Muscle layer of duodenum (tissue), 2 donors: Measurements from ENCODE around the gene ACOXL.

Experiments used
- H3K27ac ChIP-seq: one replicate; pipeline ENCODE4 v1.7.0; 2013; ENCODE audit warnings: mild to moderate bottlenecking, low read length
- H3K27me3 ChIP-seq: one replicate; pipeline ENCODE4 v1.7.0; 2013; ENCODE audit warnings: low read depth, mild to moderate bottlenecking, control low read depth, low read length
- H3K36me3 ChIP-seq, 2 donors: one replicate each; pipeline ENCODE4 v1.7.0; 2013; ENCODE audit warnings: low read length in 2 of 2, control low read depth in 1 of 2, mild to moderate bottlenecking in 1 of 2; ENCODE audit not compliant: insufficient read depth in 2 of 2, control insufficient read depth in 1 of 2
- H3K4me1 ChIP-seq, 2 donors: one replicate each; pipeline ENCODE4 v1.7.0; 2013; ENCODE audit warnings: low read length in 2 of 2, mild to moderate bottlenecking in 2 of 2, control low read depth in 1 of 2, moderate library complexity in 1 of 2; ENCODE audit not compliant: insufficient read depth in 2 of 2, control insufficient read depth in 1 of 2
- H3K4me3 ChIP-seq, 2 donors: one replicate each; pipeline ENCODE4 v1.7.0; 2013; ENCODE audit warnings: low read length in 2 of 2, low read depth in 1 of 2, mild to moderate bottlenecking in 1 of 2
- H3K9me3 ChIP-seq, 2 donors: one replicate each; pipeline ENCODE4 v1.7.0; 2013; ENCODE audit warnings: low read length in 2 of 2, control low read depth in 1 of 2, mild to moderate bottlenecking in 1 of 2; ENCODE audit not compliant: control insufficient read depth in 1 of 2
- donor health status: healthy.

ACOXL gene

DNA sequence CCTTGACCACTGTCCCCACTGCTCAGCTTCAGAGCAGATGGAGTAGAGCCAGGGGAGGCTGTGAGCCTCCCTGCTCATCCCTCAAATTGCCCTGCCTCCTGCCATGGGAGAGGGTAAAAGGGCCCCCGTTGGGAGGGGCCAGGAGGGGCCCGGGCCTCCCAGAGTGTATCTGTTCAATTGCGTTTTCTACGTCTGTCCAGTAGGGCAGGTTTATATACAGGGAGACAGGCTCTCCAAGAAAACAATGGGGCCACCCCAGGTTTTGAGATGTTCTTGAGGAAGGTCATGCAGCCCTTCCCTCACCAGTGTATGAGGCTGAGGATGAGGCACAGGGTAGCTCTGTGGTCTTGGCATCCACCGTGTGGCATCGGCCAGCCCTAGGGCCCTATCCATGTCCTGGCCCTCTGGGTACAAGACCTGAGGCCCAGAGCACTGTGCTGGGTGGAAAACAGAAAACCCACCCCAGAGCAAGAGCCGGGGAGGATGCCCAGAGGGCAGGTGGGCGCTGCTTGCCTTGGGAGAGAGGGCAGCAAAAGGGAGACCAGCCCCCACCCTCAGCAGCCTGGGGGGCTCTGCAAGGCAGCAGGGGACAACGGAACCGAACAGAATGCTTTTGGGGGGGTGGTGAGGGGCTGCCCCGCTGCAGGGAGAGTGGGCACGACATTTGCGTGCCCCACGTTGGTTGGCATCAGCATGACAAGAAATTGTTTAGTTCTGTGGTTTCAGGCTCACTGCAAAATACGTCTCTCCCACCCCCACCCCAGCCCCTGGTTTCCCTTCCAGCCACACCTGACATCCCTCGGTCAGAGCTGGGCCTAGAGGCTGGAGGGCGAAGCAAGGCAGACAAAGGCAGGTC is 141.5 kb downstream of the ACOXL start:
- Histone ChIP-seq H3K36me3 (no peaks in the 10 kb centered on the region), H3K4me1 (no peaks in the 10 kb centered on the region), H3K27me3 (no peaks in the 10 kb centered on the region), H3K4me3 (no peak overlapping the region), H3K9me3 (no peaks in the 10 kb centered on the region), H3K27ac (no peak overlapping the region)

DNA sequence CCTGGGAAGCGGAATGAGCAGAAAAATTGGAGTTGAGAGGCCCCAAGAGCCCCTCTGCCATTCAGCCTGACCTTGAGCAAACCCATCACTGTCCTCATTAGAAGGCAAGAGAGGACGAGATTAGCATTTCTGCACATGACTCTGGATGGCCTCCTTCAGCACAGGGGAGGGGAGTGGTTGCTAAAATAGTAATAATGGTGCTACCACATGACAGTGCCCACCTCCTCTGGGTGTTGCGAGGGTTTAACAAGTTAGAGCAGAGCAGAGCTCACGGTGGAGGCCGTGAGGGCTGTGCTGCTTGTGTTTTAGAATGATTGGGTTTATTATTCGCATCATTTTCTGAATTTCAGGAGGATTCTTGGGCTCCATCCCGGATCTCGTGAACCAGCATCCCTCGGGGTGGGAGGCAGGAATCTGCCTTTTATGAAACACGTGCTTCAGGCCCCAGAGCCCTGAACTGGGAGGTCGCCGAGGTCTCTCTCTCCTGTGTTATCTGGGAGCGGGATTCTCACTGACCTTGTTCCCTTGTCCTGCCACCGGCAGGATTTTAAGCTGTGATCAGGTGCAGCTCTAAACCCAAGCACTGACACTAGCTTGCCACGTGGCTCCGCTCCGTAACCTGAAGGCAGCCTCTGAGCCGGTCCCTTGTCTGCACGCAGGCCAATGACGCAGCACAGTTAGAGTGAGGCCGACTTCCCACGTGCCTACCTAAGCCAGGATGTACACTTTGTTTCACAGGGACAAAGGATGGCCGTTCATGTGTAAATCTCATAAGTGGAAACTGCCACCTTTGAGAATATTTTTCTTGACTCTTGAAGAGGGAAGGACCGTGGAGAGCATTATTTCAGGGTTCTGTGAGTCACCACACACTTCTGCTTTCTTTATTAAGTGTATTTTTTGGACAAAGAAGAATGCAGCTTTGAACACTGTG is 142.3 kb downstream of the ACOXL start:
- Histone ChIP-seq H3K4me1 (no peaks in the 10 kb centered on the region), H3K27ac (no peak overlapping the region), H3K27me3 (no peaks in the 10 kb centered on the region), H3K36me3 (no peaks in the 10 kb centered on the region), H3K9me3 (no peaks in the 10 kb centered on the region), H3K4me3 (no peak overlapping the region)

DNA sequence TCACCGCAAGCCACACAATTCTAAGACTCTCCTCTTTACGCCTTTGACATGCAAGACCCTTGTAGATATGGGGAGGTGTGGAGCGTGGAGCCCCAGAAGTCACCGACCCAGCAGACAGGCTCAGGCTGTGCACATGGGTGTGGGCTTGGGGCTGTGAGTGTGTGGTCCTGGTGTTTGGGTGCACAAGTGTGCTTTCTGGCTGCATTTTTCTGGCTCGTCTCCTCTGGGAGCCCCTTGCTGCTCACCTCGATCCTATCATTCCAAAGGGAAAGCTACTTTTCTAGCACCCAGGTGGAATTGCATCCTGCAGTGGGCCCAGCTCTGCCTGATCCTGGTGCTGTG is 143.0 kb downstream of the ACOXL start:
- Histone ChIP-seq H3K4me3 (no peak overlapping the region), H3K4me1 (no peaks in the 10 kb centered on the region), H3K9me3 (no peaks in the 10 kb centered on the region), H3K27ac (no peak overlapping the region), H3K36me3 (no peaks in the 10 kb centered on the region), H3K27me3 (no peaks in the 10 kb centered on the region)

DNA sequence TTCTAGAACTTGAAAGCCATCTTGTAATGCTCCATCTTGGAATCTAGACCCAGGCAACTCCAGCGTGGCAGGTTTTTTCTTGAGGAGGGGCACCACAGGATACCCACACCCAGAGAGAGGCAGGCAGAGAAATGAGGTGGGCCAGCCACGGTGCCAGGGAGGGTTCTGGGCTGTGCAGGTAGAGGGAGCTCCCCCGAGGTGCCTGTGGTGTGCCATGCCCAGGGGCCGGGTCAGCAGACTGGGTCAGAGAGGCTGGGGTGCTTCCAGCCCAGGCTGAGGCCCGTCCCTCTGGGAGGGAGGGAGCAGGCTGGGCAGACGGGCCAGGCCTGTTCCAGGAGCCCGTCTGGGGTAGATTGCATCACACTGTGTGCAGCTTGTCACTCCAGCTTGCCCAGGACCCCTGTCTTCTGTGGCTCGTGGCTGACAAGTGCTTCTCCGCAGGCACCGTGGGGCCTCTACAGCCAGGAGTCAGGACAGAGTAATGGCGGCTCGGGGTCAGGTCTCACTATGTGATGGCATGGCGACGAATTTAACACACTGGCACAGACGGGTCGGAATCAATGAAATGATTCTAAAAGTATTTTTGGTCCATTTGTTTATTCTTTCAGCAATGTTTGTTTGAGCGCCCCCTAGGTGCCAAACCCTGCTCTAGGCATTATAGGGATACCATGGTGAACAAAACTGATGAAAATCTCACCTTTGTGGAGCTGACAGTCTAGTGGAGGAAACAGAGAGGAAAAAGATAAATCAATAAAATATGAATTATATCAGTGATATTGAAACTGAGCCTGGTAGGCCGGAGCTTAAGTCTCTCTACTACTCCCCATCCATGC is 144.0 kb downstream of the ACOXL start:
- H3K4me1 ChIP-seq, result no peaks in the 10 kb centered on the region
- H3K4me3 ChIP-seq, result no peak overlapping the region
- H3K27me3 ChIP-seq, result no peaks in the 10 kb centered on the region
- H3K36me3 ChIP-seq, result no peaks in the 10 kb centered on the region
- no peak overlapping the region for H3K27ac ChIP-seq
- H3K9me3 ChIP-seq, result no peaks in the 10 kb centered on the region

DNA sequence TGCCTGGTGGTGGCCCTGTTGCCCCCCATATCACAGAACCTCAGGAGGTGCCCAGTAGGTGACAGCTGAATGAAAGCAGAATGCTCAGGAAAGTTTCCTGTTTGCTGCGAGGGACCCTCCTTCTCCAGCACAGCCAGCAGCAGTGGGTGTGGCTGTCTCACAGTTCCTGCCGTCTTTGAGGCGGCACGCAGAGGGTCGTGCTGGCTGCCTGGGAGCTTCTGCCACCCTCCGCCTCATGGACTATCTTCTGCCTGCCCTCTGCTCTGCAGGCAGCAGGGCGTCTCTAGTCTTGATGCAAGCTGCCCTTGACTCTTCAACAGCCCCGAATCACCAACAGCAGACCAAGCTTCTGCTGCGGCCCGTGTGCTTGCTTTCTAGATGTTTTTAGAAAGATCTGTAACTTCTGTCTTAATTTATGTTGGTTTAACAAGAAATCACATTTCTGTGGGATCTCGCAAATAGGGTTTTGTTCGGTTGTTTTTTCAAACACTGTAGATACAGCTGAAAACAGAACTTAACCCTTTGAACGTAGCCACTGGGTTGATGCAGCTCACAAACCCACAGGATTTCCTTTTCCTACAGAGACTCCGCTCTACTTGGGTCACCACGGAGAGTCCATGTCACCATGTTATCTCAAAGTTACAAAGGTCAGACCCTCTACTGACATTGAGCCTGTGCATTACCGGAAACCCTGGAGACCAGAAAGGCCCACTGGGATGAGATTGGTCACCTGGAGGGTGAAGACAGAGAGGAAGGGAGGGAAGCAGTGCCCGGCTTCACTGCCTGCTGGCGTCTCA is 144.9 kb downstream of the ACOXL start:
- no peaks in the 10 kb centered on the region for H3K27me3 ChIP-seq
- no peaks in the 10 kb centered on the region for H3K36me3 ChIP-seq
- H3K4me1 ChIP-seq, result no peaks in the 10 kb centered on the region
- no peak overlapping the region for H3K4me3 ChIP-seq
- no peaks in the 10 kb centered on the region for H3K9me3 ChIP-seq
- H3K27ac ChIP-seq, result no peak overlapping the region

DNA sequence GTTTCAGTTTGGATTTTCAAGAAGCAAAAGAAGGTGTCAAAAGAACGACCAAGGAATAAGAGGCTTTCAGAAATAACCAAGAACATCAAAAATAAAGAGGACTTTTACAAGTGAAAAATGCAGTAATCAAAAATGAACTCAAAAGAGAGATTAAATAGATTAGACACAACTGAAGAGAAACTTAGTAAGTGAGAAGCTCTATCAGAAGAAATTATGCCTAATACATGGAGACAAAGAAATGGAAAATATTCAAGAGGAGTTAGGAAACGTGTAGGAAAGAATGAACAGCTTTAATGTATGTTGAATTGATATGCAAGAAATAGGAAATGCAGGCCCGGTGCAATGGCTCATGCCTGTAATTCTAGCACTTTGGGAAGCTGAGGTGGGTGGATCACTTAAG is 145.8 kb downstream of the ACOXL start:
- no peaks in the 10 kb centered on the region for H3K9me3 ChIP-seq
- no peak overlapping the region for H3K27ac ChIP-seq
- no peak overlapping the region for H3K4me3 ChIP-seq
- no peaks in the 10 kb centered on the region for H3K4me1 ChIP-seq
- H3K36me3 ChIP-seq, result no peaks in the 10 kb centered on the region
- no peaks in the 10 kb centered on the region for H3K27me3 ChIP-seq

DNA sequence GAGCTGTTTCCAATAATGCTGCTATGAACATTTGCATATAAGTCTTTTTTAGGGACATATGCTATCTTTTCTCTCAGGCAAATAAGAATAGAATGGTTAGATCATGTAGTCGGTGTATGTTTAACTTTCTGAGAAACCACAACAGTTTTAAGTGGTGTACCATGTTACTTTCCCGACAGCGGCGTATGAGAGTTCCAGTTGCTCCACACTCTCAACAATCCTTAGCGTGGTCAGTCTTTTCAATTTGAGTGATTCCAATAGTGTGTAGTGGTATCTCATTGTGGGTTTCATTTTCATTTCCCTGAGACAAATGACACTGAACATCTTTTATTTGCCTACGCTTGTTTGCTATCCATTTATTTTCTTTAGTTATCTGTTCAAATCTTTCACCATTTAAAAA is 149.5 kb downstream of the ACOXL start:
- Histone ChIP-seq H3K4me3 (no peak overlapping the region), H3K36me3 (no peaks in the 10 kb centered on the region), H3K27ac (no peak overlapping the region), H3K4me1 (no peaks in the 10 kb centered on the region), H3K9me3 (no peaks in the 10 kb centered on the region), H3K27me3 (no peaks in the 10 kb centered on the region)

DNA sequence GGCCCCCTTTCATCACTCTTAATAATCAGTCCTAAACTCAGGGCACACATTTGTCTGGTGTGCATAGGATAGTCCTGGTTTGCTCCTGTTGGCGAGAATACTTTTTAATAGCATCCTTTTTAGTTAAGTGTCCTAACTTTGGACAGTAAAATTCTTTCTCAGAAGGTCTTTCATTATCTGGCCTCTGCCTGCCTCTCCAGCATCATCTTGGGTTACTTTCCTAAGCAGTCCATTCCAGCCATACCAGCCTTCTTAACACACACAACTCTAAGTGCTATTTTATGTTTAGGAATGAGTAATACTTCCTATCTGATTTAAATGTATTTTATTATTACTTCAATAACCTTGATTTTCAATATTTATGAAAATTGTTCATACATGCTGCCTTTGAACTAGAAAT is 151.0 kb downstream of the ACOXL start:
- Histone ChIP-seq H3K36me3 (no peaks in the 10 kb centered on the region), H3K9me3 (no peaks in the 10 kb centered on the region), H3K4me3 (no peak overlapping the region), H3K27me3 (no peaks in the 10 kb centered on the region), H3K4me1 (no peaks in the 10 kb centered on the region), H3K27ac (no peak overlapping the region)

DNA sequence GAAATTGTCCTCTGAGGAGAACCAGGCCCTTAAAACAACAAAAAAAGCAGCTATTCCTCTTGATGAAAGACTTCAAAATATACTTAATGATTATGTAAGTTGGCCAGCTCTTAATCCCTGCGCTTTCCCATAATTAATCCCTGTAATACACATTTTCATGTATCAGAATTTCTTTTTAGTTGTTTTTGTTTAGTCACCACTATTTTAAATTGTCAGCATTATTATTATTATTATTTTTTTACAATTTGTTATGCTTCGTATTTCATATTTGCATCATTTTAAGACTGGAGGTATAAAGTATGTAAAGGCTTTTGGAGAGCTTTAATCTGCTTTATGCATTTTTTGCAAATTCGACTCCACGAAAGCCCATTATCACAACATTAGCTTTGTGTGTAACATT is 152.9 kb downstream of the ACOXL start:
- no peak overlapping the region for H3K4me3 ChIP-seq
- H3K27me3 ChIP-seq, result no peaks in the 10 kb centered on the region
- H3K27ac ChIP-seq, result no peak overlapping the region
- H3K36me3 ChIP-seq, result no peaks in the 10 kb centered on the region
- no peaks in the 10 kb centered on the region for H3K9me3 ChIP-seq
- no peaks in the 10 kb centered on the region for H3K4me1 ChIP-seq

DNA sequence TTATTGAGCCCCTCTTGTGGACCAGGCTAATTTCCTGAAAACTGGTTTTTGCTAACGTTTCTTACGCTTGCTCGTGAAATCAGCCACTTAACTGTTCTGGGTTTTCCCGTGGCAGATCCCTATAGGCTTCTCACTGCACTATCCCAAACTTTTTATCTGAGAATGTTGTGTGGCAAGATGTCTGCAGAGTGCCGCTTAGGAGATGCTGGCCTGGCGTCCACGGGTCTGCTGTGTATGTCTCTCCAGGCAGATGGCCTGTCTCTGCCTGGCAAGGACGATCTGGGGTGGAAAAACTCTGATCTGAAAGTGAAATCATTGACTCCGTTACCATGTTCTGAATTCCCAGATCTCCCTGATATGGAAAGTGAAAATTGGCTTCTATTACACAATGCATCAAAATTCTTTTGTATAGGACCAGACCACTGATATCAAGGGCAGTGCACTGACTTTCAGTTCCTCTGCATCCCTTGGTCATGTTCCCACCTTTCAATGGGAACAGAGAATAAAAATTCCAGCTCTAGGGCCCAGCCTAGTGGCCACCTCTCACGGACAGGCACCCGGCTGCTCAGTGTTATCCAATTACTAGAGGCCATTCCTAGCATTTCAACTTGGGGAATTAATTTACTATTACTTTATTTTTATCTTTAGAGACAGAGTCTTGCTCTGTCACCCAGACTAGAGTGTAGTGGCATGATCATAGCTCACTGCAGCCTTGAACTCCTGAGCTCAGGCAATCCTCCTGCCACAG is 154.6 kb downstream of the ACOXL start:
- no peak overlapping the region for H3K27ac ChIP-seq
- H3K36me3 ChIP-seq, result no peaks in the 10 kb centered on the region
- H3K9me3 ChIP-seq, result no peaks in the 10 kb centered on the region
- no peaks in the 10 kb centered on the region for H3K27me3 ChIP-seq
- H3K4me1 ChIP-seq, result no peaks in the 10 kb centered on the region
- no peak overlapping the region for H3K4me3 ChIP-seq
